GM12801 (cell line): ENCODE results near the gene ANXA7.

ENCODE experiments used
- CTCF ChIP-seq: IDR thresholded peaks from one replicate; pipeline ENCODE4 v1.5.1; 2011; ENCODE audit warnings: control low read depth; ENCODE audit not compliant: insufficient read length; ENCODE audit errors: extremely low read depth

Gene ANXA7

GRCh38 chr10:73444457-73444856 is 30.6 kb upstream of the ANXA7 start:
- no peak for TF ChIP-seq CTCF

- no peak for TF ChIP-seq CTCF
These were observed 25.9 kb upstream of the ANXA7 start for GRCh38 chr10:73439605-73440312.

- no peak for TF ChIP-seq CTCF
These were observed 25.2 kb upstream of the ANXA7 start for GRCh38 chr10:73439055-73439454.

GRCh38 chr10:73433538-73433867 is 19.6 kb upstream of the ANXA7 start, which contains the start of gene MSS51:
TSS of gene MSS51 (minus strand) at chr10:73433561. CDS start at chr10:73428284, 5,277 bp downstream.
- TF ChIP-seq CTCF = no peak

- TF ChIP-seq CTCF = no peak
These were observed 19.0 kb upstream of the ANXA7 start for GRCh38 chr10:73432646-73433537.

- TF ChIP-seq CTCF = no peak
These were observed 12.5 kb upstream of the ANXA7 start for GRCh38 chr10:73426318-73426717.

- no peak for TF ChIP-seq CTCF
These were observed 10.6 kb upstream of the ANXA7 start for GRCh38 chr10:73424478-73424877.
